ENCODE results near the gene NSUN2.
A peak's percentile ranks its signal among the peaks of the same experiment; 100 is the strongest.
"Not testable (repeated sequence)": the region's sequence is repeated elsewhere in the genome, so short reads cannot be mapped to it uniquely, and the experiment has no call there.

Gene NSUN2

DNA sequence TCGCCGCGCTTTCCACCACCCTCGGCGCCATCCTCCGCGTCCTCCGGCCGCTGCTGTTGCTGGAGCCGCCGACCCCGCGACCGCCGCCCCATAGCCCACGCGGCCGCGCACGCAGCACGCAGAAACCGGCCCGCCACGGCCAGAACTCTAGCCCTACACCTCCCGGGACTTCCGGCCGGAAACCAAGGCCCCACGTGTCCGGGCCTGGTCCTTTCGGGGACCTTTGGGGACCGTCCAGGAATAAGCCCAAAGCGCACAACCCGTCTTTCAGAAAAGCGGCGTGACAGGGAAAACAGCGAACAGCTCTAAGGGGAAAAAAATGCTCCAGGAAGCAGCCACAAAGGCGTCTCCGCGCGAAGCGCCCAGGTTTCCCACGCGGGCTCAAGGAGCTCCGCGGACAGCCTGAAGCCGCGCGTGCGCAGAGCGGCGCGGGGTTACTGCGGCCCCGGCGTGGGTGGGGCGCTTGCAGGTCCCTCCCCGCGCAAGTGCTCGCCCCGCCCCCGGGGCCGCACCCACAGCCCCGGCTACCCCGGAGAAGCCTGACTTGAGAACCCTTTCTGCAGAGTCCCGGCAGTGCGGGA, at the start of gene NSUN2, which contains the start of gene SRD5A1:
TSS of gene NSUN2 (minus strand) at position 157 of the 581 bp plus-strand sequence. CDS start at position 92, 65 bp downstream.
TSS of gene SRD5A1 (plus strand) at position 553 of the 581 bp plus-strand sequence. CDS start 137 bp downstream, outside the sequence.
- no peak for FAIRE-seq

- FAIRE-seq = no peak
These were observed 49.4 kb upstream of the NSUN2 start for GRCh38 chr5:6682239-6682638.

DNA sequence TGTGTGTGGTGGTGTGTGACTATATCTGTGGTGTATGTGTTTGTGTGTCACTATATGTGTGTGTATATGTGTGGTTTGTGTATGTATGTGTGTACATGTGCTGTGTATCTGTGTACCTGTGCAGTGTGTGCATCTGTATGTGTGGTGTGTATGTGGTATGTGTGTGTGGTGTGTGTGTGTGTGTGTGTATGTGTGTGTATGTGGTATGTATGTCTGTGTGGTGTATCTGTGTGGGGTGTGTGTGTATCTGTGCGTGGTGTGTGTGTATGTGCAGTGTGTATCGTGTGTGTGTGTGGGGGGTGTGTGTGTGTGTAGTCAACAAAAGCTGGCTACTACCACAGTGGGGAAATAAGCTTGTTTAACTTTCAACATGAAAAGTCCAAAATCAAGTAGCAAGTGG, 48.8 kb upstream of the NSUN2 start:
- FAIRE-seq = no peak

- FAIRE-seq = no peak
These were observed 48.1 kb upstream of the NSUN2 start for GRCh38 chr5:6680922-6681321.

- FAIRE-seq = no peak
These were observed 45.5 kb upstream of the NSUN2 start for GRCh38 chr5:6678385-6678784.

GRCh38 chr5:6676702-6677101, 43.9 kb upstream of the NSUN2 start:
- no peak for FAIRE-seq

GRCh38 chr5:6675784-6676491, 43.1 kb upstream of the NSUN2 start:
- FAIRE-seq = no peak

GRCh38 chr5:6674886-6675285, 42.0 kb upstream of the NSUN2 start:
- FAIRE-seq = no peak

- FAIRE-seq = no peak
These were observed 41.6 kb upstream of the NSUN2 start for GRCh38 chr5:6674421-6674820.

- FAIRE-seq = peak; percentile 43
These were observed 41.1 kb upstream of the NSUN2 start for GRCh38 chr5:6673963-6674362.

- FAIRE-seq = no peak
These were observed 40.2 kb upstream of the NSUN2 start for GRCh38 chr5:6673031-6673430.

DNA sequence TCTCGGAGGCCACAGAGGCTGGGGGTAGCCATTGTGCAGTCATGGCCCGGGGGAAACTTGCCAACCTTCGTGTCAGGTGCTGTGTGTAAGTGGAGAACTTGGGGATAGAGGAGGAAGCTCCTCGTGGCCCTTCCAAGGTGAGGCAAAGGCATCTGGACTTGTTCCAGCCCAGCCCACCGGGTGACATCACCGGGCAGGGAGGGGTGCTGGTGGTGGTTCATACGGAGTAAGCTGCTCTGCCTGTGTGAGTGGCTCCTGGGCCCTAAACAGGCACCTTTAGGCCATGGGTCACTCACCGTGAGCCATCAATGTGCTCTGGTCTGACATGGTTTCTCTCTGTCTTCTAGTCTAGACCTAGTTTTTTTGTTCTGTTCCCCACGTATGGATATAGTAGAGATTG, 35.9 kb upstream of the NSUN2 start:
- FAIRE-seq = not testable (repeated sequence)

DNA sequence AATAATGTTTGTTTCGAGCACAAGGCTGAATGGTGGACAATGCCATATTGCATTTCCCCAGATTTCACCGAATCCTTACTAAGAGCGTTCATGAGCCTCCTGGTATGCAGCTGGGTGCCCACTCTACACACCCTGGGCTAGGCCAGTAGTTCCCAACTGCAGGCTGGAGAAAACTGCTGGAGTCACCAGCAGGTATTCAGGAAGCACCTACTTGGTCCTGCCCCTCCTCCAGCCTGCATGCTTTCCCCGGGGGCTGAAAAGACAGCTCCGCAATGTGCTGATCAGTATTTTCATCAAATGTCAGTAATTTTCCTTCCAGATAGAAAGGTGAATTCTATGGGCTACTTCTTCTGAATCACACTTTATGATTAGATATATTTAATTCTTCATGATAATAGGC, 34.8 kb upstream of the NSUN2 start:
- FAIRE-seq = no peak

DNA sequence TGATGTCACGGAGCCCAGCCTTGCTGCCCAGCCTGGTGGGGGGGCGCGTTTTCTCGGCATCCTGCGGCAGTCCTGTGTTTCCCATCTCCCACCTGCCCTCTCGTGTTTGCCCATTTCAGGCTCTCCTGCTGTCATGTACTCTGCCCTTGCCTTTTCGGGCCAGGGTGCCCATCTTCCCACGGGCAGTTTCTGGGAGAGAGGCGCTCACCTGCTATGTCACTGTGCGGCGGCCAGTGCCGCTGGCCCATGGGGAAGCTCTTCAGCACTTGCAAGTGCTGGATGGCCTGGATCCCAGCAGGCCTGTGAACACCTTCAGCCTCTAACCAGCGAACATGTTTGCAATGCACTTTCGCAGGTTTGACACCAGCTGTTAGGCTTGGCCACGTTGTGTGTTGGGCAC, 33.9 kb upstream of the NSUN2 start:
- no peak for FAIRE-seq

DNA sequence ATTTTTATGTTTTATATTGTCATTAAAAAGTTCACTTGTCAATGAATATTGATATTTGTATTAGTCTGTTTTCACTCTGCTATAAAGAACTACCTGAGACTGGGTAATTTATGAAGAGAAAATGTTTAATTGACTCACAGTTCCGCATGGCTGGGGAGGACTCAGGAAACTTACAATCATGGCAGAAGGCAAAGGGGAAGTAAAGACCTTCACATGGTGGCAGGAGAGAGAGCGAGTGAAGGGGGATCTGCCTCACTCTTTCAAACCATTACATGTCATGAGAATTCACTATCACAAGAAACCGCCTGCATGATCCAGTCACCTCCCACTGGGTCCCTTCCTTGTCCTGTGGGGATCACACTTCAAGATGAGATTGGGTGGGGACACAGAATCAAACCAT, 27.8 kb upstream of the NSUN2 start:
- no peak for FAIRE-seq

GRCh38 chr5:6659941-6660684, 27.3 kb upstream of the NSUN2 start:
- FAIRE-seq = no peak

GRCh38 chr5:6656680-6657079, 23.8 kb upstream of the NSUN2 start:
- no peak for FAIRE-seq

- no peak for FAIRE-seq
These were observed 22.6 kb upstream of the NSUN2 start for GRCh38 chr5:6655432-6655831.

GRCh38 chr5:6652025-6652424, 19.2 kb upstream of the NSUN2 start:
- FAIRE-seq = no peak

DNA sequence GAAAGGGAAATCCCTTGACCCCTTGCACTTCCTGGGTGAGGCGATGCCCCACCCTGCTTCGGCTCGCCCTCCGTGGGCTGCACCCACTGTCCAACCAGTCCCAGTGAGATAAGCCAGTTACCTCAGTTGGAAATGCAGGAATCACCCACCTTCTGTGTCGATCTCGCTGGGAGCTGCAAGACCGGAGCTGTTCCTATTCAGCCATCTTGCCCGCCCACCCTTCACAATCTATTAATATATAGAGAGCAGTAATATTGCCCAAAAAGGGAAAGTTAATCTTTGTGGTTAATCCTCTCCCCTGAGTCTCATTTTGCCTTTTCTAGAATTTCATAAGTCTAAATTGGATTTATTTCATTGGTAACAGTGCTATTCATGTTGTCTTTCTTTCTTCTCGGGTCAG, 16.8 kb upstream of the NSUN2 start:
- FAIRE-seq = no peak

DNA sequence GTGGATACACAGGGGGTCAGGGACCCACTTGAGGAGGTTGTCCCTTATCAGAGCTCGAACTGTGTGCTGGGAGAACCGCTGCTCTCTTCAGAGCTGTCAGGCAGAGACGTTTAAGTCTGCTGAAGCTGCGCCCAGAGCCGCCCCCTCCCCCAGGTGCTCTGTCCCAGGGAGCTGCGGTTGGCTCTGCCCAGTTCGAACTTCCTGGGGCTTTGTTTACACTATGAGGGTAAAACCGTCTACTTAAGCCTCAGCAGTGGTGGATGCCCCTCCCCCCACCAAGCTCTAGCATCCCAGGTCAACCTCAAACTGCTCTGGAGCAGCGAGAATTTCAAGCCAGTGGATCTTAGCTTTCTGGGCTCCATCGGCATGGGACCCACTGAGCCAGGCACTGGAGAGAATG, 16.3 kb upstream of the NSUN2 start:
- no peak for FAIRE-seq

DNA sequence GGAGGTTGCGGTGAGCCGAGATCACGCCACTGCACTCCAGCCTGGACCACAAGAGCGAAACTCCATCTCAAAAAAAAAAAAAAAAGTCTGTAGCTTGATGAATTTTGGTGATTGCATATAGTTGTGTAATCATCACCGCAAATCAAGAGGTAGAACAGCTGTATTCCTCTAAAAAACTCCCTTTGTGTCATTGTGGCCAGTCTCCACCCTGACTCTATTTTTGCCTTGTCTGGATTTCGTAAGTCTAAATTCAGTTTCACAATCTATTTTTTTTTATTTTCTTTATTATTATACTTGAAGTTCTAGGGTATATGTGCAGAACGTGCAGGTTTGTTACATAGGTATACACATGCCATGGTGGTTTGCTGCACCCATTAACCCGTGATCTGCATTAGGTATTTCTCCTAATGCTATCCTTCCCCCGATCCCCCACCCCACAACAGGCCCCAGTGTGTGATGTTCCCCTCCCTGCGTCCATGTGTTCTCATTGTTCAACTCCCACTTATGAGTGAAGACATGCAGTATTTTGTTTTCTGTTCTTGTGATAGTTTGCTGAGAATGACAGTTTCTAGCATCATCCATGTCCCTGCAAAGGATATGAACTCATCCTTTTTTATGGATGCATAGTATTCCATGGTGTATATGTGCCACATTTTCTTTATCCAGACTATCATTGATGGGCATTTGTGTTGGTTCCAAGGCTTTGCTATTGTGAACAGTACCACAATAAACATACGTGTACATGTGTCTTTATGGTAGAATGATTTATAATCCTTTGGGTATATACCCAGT, 12.9 kb upstream of the NSUN2 start:
- not testable (repeated sequence) for FAIRE-seq

GRCh38 chr5:6644794-6645241, 12.0 kb upstream of the NSUN2 start:
- no peak for FAIRE-seq
